Tibial nerve (tissue), 3 donors: ENCODE data around the gene FAM204A.

Experiments
- POLR2A ChIP-seq, 2 donors: fragments of 450-650 bp; IDR thresholded peaks; one replicate each; pipeline ENCODE4 v1.6.1; 2017; ENCODE audit warnings: antibody characterized with exemption in 2 of 2, mild to moderate bottlenecking in 2 of 2, moderate library complexity in 2 of 2
- TF ChIP-seq, protein P1 (sequence below), 5 experiments: fragments of 200-600 bp in 3 of 5; fragments of 450-650 bp in 2 of 5; sonication (generic) in 3 of 5; IDR thresholded peaks; one replicate each; pipeline ENCODE4 v1.5.1; 2016 to 2019; ENCODE audit warnings: antibody characterized with exemption in 5 of 5, mild to moderate bottlenecking in 3 of 5, moderate library complexity in 2 of 5

DNA sequence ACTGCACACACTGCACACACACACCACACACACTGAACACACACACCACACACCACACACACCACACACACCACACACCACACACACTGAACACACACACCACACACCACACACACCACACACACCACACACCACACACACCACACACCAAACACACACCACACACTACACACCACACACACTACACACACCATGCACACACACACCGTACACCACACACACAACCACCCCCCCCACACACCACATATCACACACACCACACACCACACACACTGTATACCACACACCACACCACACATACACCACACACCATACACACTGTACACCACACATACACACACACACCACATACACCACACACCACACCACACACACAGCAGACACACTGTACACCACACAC is 59.5 kb downstream of the FAM204A start:
- TF ChIP-seq, protein P1, sequence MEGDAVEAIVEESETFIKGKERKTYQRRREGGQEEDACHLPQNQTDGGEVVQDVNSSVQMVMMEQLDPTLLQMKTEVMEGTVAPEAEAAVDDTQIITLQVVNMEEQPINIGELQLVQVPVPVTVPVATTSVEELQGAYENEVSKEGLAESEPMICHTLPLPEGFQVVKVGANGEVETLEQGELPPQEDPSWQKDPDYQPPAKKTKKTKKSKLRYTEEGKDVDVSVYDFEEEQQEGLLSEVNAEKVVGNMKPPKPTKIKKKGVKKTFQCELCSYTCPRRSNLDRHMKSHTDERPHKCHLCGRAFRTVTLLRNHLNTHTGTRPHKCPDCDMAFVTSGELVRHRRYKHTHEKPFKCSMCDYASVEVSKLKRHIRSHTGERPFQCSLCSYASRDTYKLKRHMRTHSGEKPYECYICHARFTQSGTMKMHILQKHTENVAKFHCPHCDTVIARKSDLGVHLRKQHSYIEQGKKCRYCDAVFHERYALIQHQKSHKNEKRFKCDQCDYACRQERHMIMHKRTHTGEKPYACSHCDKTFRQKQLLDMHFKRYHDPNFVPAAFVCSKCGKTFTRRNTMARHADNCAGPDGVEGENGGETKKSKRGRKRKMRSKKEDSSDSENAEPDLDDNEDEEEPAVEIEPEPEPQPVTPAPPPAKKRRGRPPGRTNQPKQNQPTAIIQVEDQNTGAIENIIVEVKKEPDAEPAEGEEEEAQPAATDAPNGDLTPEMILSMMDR (IDR thresholded peaks at IDR 0.05) = no peak
- no peak for TF ChIP-seq POLR2A (IDR thresholded peaks at IDR 0.05)
